Mesenchymal stem cell (in vitro differentiated cells and primary cell): ENCODE results near the gene ACVR1.

Experiments used
- DNase-seq: peaks from one replicate; pipeline ENCODE4 v3.0.0-alpha.2; 2013
- H2AFZ ChIP-seq: one replicate; pipeline ENCODE4 v1.6.1; 2013; ENCODE audit warnings: low read depth, mild to moderate bottlenecking, control low read depth, inconsistent platforms, low read length, moderate library complexity
- H2AK5ac ChIP-seq: 2 replicates; pipeline ENCODE4 v1.6.1; 2013; ENCODE audit warnings: low read length, moderate library complexity, mild to moderate bottlenecking, inconsistent platforms; ENCODE audit not compliant: severe bottlenecking
- H2BK120ac ChIP-seq: one replicate; pipeline ENCODE4 v1.6.1; 2013; ENCODE audit warnings: low read depth, mild to moderate bottlenecking, inconsistent platforms, low read length, moderate library complexity
- H2BK12ac ChIP-seq, 2 experiments: one replicate each; pipeline ENCODE4 v1.6.1; 2013; ENCODE audit warnings: inconsistent platforms in 2 of 2, low read length in 2 of 2, mild to moderate bottlenecking in 2 of 2, moderate library complexity in 2 of 2, control low read depth in 1 of 2
- H2BK15ac ChIP-seq: one replicate; pipeline ENCODE4 v1.6.1; 2013; ENCODE audit warnings: mild to moderate bottlenecking, low read depth, inconsistent platforms; ENCODE audit not compliant: poor library complexity, severe bottlenecking
- H2BK5ac ChIP-seq: 2 replicates; pipeline ENCODE4 v1.6.1; 2013; ENCODE audit warnings: low read depth, mild to moderate bottlenecking, low read length, control low read depth, inconsistent platforms; ENCODE audit not compliant: poor library complexity, severe bottlenecking
- H3K14ac ChIP-seq, 2 experiments: one replicate each; pipeline ENCODE4 v1.6.1; 2013; ENCODE audit warnings: inconsistent platforms in 2 of 2, low read length in 2 of 2, control low read depth in 1 of 2, mild to moderate bottlenecking in 1 of 2, moderate library complexity in 1 of 2
- H3K18ac ChIP-seq, 2 experiments: one replicate each; pipeline ENCODE4 v1.6.1; 2013; ENCODE audit warnings: inconsistent platforms in 2 of 2, low read length in 2 of 2, control low read depth in 1 of 2, low read depth in 1 of 2, mild to moderate bottlenecking in 1 of 2
- H3K23ac ChIP-seq, 2 experiments: one replicate each; pipeline ENCODE4 v1.6.1; 2013; ENCODE audit warnings: inconsistent platforms in 2 of 2, low read length in 2 of 2, mild to moderate bottlenecking in 2 of 2, moderate library complexity in 2 of 2, control low read depth in 1 of 2
- H3K27ac ChIP-seq: 2 replicates; pipeline ENCODE4 v1.5.1; 2013; ENCODE audit warnings: mild to moderate bottlenecking, moderate library complexity, low read length, control low read depth, inconsistent platforms; ENCODE audit not compliant: poor library complexity, severe bottlenecking
- H3K27me3 ChIP-seq, 2 experiments: 2 replicates each; pipeline versions ENCODE4 v1.6.1 to v1.7.0; 2013; ENCODE audit warnings: low read length in 2 of 2, mild to moderate bottlenecking in 2 of 2, moderate library complexity in 2 of 2, control low read depth in 1 of 2, inconsistent platforms in 1 of 2; ENCODE audit not compliant: control insufficient read depth in 1 of 2, insufficient read depth in 1 of 2
- H3K36me3 ChIP-seq, 2 experiments: 2 replicates each; pipeline versions ENCODE4 v1.6.1 to v1.7.0; 2013; ENCODE audit warnings: low read length in 2 of 2, control low read depth in 1 of 2, inconsistent platforms in 1 of 2, low read depth in 1 of 2, mild to moderate bottlenecking in 1 of 2; ENCODE audit not compliant: insufficient read depth in 2 of 2, control insufficient read depth in 1 of 2
- H3K4ac ChIP-seq, 2 experiments: one replicate each; pipeline ENCODE4 v1.6.1; 2013; ENCODE audit warnings: inconsistent platforms in 2 of 2, low read length in 2 of 2, mild to moderate bottlenecking in 2 of 2, moderate library complexity in 2 of 2, control low read depth in 1 of 2, low read depth in 1 of 2
- H3K4me1 ChIP-seq: 2 replicates; pipeline ENCODE4 v1.6.1; 2013; ENCODE audit warnings: low read depth, low read length, control low read depth; ENCODE audit not compliant: control insufficient read depth, insufficient read depth
- H3K4me2 ChIP-seq: 2 replicates; pipeline ENCODE4 v1.6.1; 2013; ENCODE audit warnings: low read length, mild to moderate bottlenecking, inconsistent platforms; ENCODE audit not compliant: poor library complexity, severe bottlenecking
- H3K4me3 ChIP-seq, 2 experiments: 2 replicates each; pipeline versions ENCODE4 v1.5.1 to v1.7.0; 2013; ENCODE audit warnings: low read length in 2 of 2, mild to moderate bottlenecking in 2 of 2, control low read depth in 1 of 2, low read depth in 1 of 2; ENCODE audit not compliant: insufficient read depth in 1 of 2
- H3K79me1 ChIP-seq: replicated peaks from 2 replicates; pipeline ENCODE4 v1.6.1; 2013; ENCODE audit warnings: mild to moderate bottlenecking, control low read depth, low read length, inconsistent platforms; ENCODE audit not compliant: poor library complexity, severe bottlenecking
- H3K9ac ChIP-seq: 2 replicates; pipeline ENCODE4 v1.7.0; 2013; ENCODE audit warnings: mild to moderate bottlenecking, low read length, moderate library complexity
- H3K9me3 ChIP-seq: 2 replicates; pipeline ENCODE4 v1.7.0; 2013; ENCODE audit warnings: mild to moderate bottlenecking, low read length; ENCODE audit not compliant: control insufficient read depth
- H4K8ac ChIP-seq: one replicate; pipeline ENCODE4 v1.6.1; 2013; ENCODE audit warnings: inconsistent platforms, mild to moderate bottlenecking, low read length, moderate library complexity
- H4K91ac ChIP-seq: one replicate; pipeline ENCODE4 v1.6.1; 2013; ENCODE audit warnings: mild to moderate bottlenecking, low read length, inconsistent platforms
- WGBS: methylation state at CpG from one replicate; pipeline ENCODE4 v1.1.7; 2013; ENCODE audit warnings: mixed read lengths; 5-methylcytosine and 5-hydroxymethylcytosine counted together

ACVR1 gene

GRCh38 chr2:157735532-157735931 lies 140.6 kb downstream of the ACVR1 start:
- WGBS: no CpG with 5 or more reads among the region's 1 CpG
- Histone ChIP-seq H3K9ac (no peak overlapping the region), H3K9me3 (no peaks in the 10 kb centered on the region), H2AFZ (no peak overlapping the region), H2BK12ac (no peak overlapping the region), H2AK5ac (no peak overlapping the region), H3K27me3 (no peaks in the 10 kb centered on the region), H3K36me3 (peaks cover 11 to 81% of the 10 kb centered on the region in 2 experiments), H3K79me1 (peaks cover 7% of the 10 kb centered on the region), H2BK15ac (no peak overlapping the region), H3K27ac (no peak overlapping the region), H3K4me1 (peaks cover 3% of the 10 kb centered on the region), H4K91ac (no peak overlapping the region), H3K23ac (no peak overlapping the region), H3K14ac (no peak overlapping the region), H4K8ac (no peak overlapping the region), H3K18ac (no peak overlapping the region), H3K4ac (no peak overlapping the region), H2BK120ac (no peak overlapping the region), H3K4me3 (no peak overlapping the region), H2BK5ac (no peak overlapping the region), H3K4me2 (no peak overlapping the region)
- no peak for DNase-seq

- H3K79me1 ChIP-seq: peaks cover 5% of the 10 kb centered on the region
- no peak overlapping the region for H2AK5ac ChIP-seq
- H4K8ac ChIP-seq: no peak overlapping the region
- H3K4me2 ChIP-seq: no peak overlapping the region
- no peak for DNase-seq
- H3K4me1 ChIP-seq: peaks cover 3% of the 10 kb centered on the region
- H2BK12ac ChIP-seq: no peak overlapping the region
- H3K14ac ChIP-seq: no peak overlapping the region
- no peak overlapping the region for H3K4me3 ChIP-seq
- H3K23ac ChIP-seq: no peak overlapping the region
- H2BK5ac ChIP-seq: no peak overlapping the region
- no peak overlapping the region for H3K4ac ChIP-seq
- no peak overlapping the region for H3K18ac ChIP-seq
- H2BK120ac ChIP-seq: no peak overlapping the region
- H3K27ac ChIP-seq: no peak overlapping the region
- H3K9me3 ChIP-seq: peaks cover 13% of the 10 kb centered on the region
- no peak overlapping the region for H4K91ac ChIP-seq
- no peak overlapping the region for H3K9ac ChIP-seq
- peaks cover 11 to 80% of the 10 kb centered on the region in 2 experiments for H3K36me3 ChIP-seq
- no CpG with 5 or more reads among the region's 2 CpGs for WGBS
- no peak overlapping the region for H2AFZ ChIP-seq
- no peaks in the 10 kb centered on the region for H3K27me3 ChIP-seq
- H2BK15ac ChIP-seq: no peak overlapping the region
Measured at GRCh38 chr2:157733263-157733662, 142.9 kb downstream of the ACVR1 start.

GRCh38 chr2:157732596-157732995 lies 143.5 kb downstream of the ACVR1 start:
- Histone ChIP-seq H2AFZ (no peak overlapping the region), H2BK5ac (no peak overlapping the region), H4K8ac (no peak overlapping the region), H3K18ac (no peak overlapping the region), H3K4ac (no peak overlapping the region), H3K4me3 (no peak overlapping the region), H3K14ac (no peak overlapping the region), H2AK5ac (no peak overlapping the region), H3K36me3 (peaks cover 11 to 80% of the 10 kb centered on the region in 2 experiments), H2BK15ac (no peak overlapping the region), H2BK12ac (no peak overlapping the region), H3K27me3 (no peaks in the 10 kb centered on the region), H3K23ac (no peak overlapping the region), H3K4me2 (no peak overlapping the region), H3K79me1 (peaks cover 5% of the 10 kb centered on the region), H3K4me1 (peaks cover 3% of the 10 kb centered on the region), H4K91ac (no peak overlapping the region), H3K27ac (no peak overlapping the region), H3K9ac (no peak overlapping the region), H2BK120ac (no peak overlapping the region), H3K9me3 (peaks cover 13% of the 10 kb centered on the region)
- WGBS: 25% methylated on average over 3 of the region's 3 CpGs
- peak; percentile 79 for DNase-seq

- DNase-seq: no peak
- H2BK12ac ChIP-seq: no peak overlapping the region
- H3K4me2 ChIP-seq: no peak overlapping the region
- H3K23ac ChIP-seq: no peak overlapping the region
- no peak overlapping the region for H3K4ac ChIP-seq
- H3K14ac ChIP-seq: no peak overlapping the region
- H3K36me3 ChIP-seq: peaks cover 3 to 79% of the 10 kb centered on the region in 2 experiments
- no peak overlapping the region for H2AFZ ChIP-seq
- H2BK5ac ChIP-seq: no peak overlapping the region
- no peak overlapping the region for H3K4me3 ChIP-seq
- H3K27ac ChIP-seq: no peak overlapping the region
- no peak overlapping the region for H2AK5ac ChIP-seq
- H4K8ac ChIP-seq: no peak overlapping the region
- 79% methylated on average over 1 of the region's 1 CpG for WGBS
- no peak overlapping the region for H2BK120ac ChIP-seq
- H2BK15ac ChIP-seq: no peak overlapping the region
- H4K91ac ChIP-seq: no peak overlapping the region
- H3K9ac ChIP-seq: no peak overlapping the region
- peaks cover under 1% of the 10 kb centered on the region for H3K79me1 ChIP-seq
- peaks cover 57% of the 10 kb centered on the region for H3K9me3 ChIP-seq
- H3K4me1 ChIP-seq: no peaks in the 10 kb centered on the region
- H3K27me3 ChIP-seq: no peaks in the 10 kb centered on the region
- no peak overlapping the region for H3K18ac ChIP-seq
Measured at GRCh38 chr2:157727693-157728092, 148.4 kb downstream of the ACVR1 start.
